ENCODE data around the gene MPV17L. TPM values are rescaled to one million over a fixed set of nuclear protein-coding genes. Genes with fewer than 3 reads are reported as not detected.
"Not testable (repeated sequence)": the region's sequence is repeated elsewhere in the genome, so short reads cannot be mapped to it uniquely, and the experiment has no call there.

Gene MPV17L
- total and polyA plus RNA-seq, 8 donors: 0.58 to 7.0 (median 3.4) TPM

DNA sequence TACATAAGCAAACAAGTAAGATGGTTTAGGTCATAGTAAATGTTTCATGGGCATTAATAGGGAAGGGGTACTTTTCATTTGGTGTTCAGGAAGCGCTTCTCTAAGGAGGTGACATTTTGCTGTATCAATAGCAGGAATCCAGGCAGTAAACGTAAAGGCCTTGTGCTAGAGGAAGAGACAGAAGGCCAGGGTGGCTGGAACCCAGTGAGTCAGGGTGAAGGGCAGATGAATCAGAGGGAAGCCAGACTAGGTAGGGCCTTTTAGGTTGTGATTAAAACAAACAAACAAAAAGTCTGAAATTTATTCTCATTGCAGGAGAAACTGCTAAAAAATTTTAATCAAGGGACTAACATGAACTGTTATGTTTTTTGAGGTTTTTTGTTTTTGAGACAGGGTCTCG lies 45.3 kb downstream of the MPV17L start:
- 84 to 90% (median 87%) methylated on average over 3 of the region's 3 CpGs for WGBS, 5 donors
- H3K36me3 ChIP-seq: no peaks in the 10 kb centered on the region
- H3K9me3 ChIP-seq: peaks cover 0 to 4% (median 0%) of the 10 kb centered on the region in 4 donors
- DNase-seq: no peak
- no peak for TF ChIP-seq POLR2A (IDR thresholded peaks at IDR 0.05)
- TF ChIP-seq EP300 (IDR thresholded peaks at IDR 0.05): no peak
- TF ChIP-seq, protein P1, sequence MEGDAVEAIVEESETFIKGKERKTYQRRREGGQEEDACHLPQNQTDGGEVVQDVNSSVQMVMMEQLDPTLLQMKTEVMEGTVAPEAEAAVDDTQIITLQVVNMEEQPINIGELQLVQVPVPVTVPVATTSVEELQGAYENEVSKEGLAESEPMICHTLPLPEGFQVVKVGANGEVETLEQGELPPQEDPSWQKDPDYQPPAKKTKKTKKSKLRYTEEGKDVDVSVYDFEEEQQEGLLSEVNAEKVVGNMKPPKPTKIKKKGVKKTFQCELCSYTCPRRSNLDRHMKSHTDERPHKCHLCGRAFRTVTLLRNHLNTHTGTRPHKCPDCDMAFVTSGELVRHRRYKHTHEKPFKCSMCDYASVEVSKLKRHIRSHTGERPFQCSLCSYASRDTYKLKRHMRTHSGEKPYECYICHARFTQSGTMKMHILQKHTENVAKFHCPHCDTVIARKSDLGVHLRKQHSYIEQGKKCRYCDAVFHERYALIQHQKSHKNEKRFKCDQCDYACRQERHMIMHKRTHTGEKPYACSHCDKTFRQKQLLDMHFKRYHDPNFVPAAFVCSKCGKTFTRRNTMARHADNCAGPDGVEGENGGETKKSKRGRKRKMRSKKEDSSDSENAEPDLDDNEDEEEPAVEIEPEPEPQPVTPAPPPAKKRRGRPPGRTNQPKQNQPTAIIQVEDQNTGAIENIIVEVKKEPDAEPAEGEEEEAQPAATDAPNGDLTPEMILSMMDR (IDR thresholded peaks at IDR 0.05): no peak
- no peak for TF ChIP-seq POLR2AphosphoS5 (IDR thresholded peaks at IDR 0.05)
- peaks cover 16 to 52% (median 28%) of the 10 kb centered on the region in 4 donors for H3K4me1 ChIP-seq
- H3K27me3 ChIP-seq: no peaks in the 10 kb centered on the region
- no peak overlapping the region for H3K4me3 ChIP-seq
- H3K27ac ChIP-seq: peak overlapping the region in 3 of 5 donors; percentile 26 to 66 (median 33)
- intact Hi-C loops (cut with DNase I; ENCODE audit: low total_unique reads): no loop called here

DNA sequence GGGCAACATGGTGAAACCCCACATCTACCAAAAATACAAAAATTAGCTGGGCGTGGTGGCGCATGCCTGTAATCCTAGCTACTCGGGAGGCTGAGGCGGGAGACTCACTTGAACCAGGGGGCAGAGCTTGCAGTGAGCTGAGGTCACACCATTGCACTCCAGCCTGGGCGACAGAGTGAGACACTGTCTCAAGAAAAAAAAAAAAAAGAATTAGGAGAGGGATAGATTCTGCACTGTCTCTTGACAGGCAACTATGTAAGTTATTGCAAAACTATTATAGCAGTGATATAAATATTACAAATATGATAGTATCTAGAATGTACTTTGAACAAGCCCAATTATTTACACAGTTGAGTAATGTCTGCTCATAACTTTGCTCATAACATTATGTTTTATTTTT lies 46.6 kb downstream of the MPV17L start:
- intact Hi-C loops (cut with DNase I; ENCODE audit: low total_unique reads); H3K36me3 ChIP-seq; H3K9me3 ChIP-seq; H3K4me3 ChIP-seq; H3K27me3 ChIP-seq: not testable (repeated sequence)
- WGBS, 5 donors: 79 to 92% (median 83%) methylated on average over 5 of the region's 5 CpGs
- DNase-seq: peak in 1 of 2 donors; percentile 11
- Histone ChIP-seq H3K4me1 (peaks cover 16 to 47% (median 27%) of the 10 kb centered on the region in 4 donors), H3K27ac (peak overlapping the region in 4 of 5 donors; percentile 49 to 74 (median 64))

DNA sequence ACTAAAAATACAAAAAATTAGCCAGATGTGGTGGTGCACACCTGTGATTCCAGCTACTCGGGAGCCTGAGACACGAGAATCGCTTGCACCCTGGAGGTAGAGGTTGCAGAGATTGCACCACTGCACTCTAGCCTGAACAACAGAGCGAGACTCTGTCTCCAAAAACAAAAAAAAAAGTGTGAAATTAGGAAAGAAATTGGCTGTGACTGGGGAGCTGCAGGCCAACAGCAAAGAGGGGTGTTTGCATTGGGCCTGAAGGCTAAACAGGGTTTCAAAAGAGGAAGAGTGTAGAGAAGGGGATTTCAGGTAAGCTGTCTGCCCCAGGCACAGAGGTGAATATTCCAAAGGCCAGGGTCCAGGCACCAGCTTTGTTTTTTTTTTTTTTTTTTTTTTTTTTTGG lies 48.2 kb downstream of the MPV17L start:
- intact Hi-C loops (cut with DNase I; ENCODE audit: low total_unique reads): no loop called here
- no peak for TF ChIP-seq EP300 (IDR thresholded peaks at IDR 0.05)
- no peak for TF ChIP-seq POLR2A (IDR thresholded peaks at IDR 0.05)
- TF ChIP-seq POLR2AphosphoS5 (IDR thresholded peaks at IDR 0.05): no peak
- Histone ChIP-seq H3K36me3 (peaks cover 0 to 8% (median 0%) of the 10 kb centered on the region in 4 donors), H3K9me3 (peaks cover 0 to 4% (median 0%) of the 10 kb centered on the region in 4 donors), H3K27me3 (no peaks in the 10 kb centered on the region), H3K4me1 (peaks cover 16 to 39% (median 23%) of the 10 kb centered on the region in 4 donors), H3K27ac (no peak overlapping the region), H3K4me3 (no peak overlapping the region)
- no peak for DNase-seq
- 94 to 98% (median 96%) methylated on average over 4 of the region's 4 CpGs for WGBS, 5 donors

DNA sequence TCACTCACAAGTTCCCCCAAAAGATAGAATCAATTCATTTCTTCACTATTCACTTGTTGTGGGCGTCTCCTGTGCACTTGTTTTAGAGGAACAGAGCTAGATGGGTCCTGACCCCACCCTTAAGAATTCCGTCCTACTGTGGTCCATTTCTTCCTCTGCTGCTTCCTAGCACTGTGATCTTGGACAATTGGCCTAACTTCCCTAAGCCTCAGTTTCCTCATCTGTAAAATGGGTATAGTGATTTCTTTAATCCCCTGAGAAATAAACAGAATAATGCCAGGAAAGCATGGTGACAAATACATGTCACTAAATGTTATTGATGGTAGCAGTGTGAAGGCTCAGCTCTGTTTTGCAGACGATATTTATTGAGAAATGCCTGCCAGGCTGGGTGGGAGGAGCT lies 48.7 kb downstream of the MPV17L start:
- WGBS, 5 donors: 81 to 98% (median 93%) methylated on average over 3 of the region's 3 CpGs
- intact Hi-C loops (cut with DNase I; ENCODE audit: low total_unique reads): no loop called here
- no peak for DNase-seq
- Histone ChIP-seq H3K4me1 (peaks cover 16 to 38% (median 23%) of the 10 kb centered on the region in 4 donors), H3K27me3 (no peaks in the 10 kb centered on the region), H3K36me3 (peaks cover 0 to 9% (median 0%) of the 10 kb centered on the region in 4 donors), H3K27ac (no peak overlapping the region), H3K9me3 (peaks cover 0 to 4% (median 0%) of the 10 kb centered on the region in 4 donors), H3K4me3 (no peak overlapping the region)
- TF ChIP-seq, protein P1 (IDR thresholded peaks at IDR 0.05): no peak

DNA sequence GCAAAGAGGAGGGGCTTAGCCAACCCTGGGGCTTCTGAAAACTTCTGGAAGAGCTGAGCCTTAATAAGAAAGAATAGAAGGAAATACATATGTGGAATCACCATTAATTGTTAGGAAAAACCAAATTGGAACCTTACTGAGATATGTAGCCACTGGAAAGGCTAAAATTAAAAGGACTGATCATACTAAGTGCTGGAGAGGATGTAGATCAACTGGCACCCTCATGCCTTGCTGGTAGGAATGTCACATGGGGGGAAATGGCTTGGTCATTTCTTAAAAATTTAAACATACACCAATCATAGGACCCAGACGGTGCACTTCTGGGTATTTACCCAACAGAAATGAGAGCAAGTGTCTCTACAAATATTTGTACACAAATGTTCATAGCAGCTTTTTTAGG lies 49.9 kb downstream of the MPV17L start:
- peaks cover 0 to 4% (median 0%) of the 10 kb centered on the region in 4 donors for H3K9me3 ChIP-seq
- no peak for DNase-seq
- TF ChIP-seq EP300 (IDR thresholded peaks at IDR 0.05): no peak
- TF ChIP-seq, protein P1 (IDR thresholded peaks at IDR 0.05): no peak
- TF ChIP-seq POLR2AphosphoS5 (IDR thresholded peaks at IDR 0.05): no peak
- no peak for TF ChIP-seq POLR2A (IDR thresholded peaks at IDR 0.05)
- H3K4me3 ChIP-seq: no peak overlapping the region
- H3K4me1 ChIP-seq: peaks cover 16 to 26% (median 16%) of the 10 kb centered on the region in 4 donors
- H3K36me3 ChIP-seq: peaks cover 0 to 9% (median 0%) of the 10 kb centered on the region in 4 donors
- no peak overlapping the region for H3K27ac ChIP-seq
- 76 to 89% (median 81%) methylated on average over 1 of the region's 1 CpG for WGBS, 5 donors
- intact Hi-C loops (cut with DNase I; ENCODE audit: low total_unique reads): no loop called here
- H3K27me3 ChIP-seq: no peaks in the 10 kb centered on the region

All from stomach (tissue), 9 donors.